Tibial artery (tissue), 4 donors: ENCODE measurements around the gene TMEM35B.
"Not testable (repeated sequence)": the region's sequence is repeated elsewhere in the genome, so short reads cannot be mapped to it uniquely, and the experiment has no call there.

ENCODE experiments used
- DNase-seq, 2 donors: peaks; one replicate each; pipeline ENCODE4 v3.0.0-alpha.2; 2019
- H3K27ac ChIP-seq, 2 donors: fragments of 200-600 bp; sonication (generic) in 1 of 2; 1 replicate in 1 of 2; 2 replicates in 1 of 2; pipeline ENCODE4 v1.5.1; 2018 to 2019; ENCODE audit warnings: mild to moderate bottlenecking in 1 of 2
- H3K27me3 ChIP-seq, 2 donors: fragments of 200-600 bp; sonication (generic) in 1 of 2; one replicate each; pipeline versions ENCODE4 v1.5.1 to v1.6.0; 2016 to 2019
- H3K36me3 ChIP-seq, 3 donors: fragments of 200-600 bp; sonication (generic) in 2 of 3; one replicate each; pipeline ENCODE4 v1.5.1; 2016 to 2019; ENCODE audit warnings: mild to moderate bottlenecking in 2 of 3
- H3K4me1 ChIP-seq, 4 donors: fragments of 200-600 bp; sonication (generic) in 2 of 4; 1 replicate in 3 of 4; 2 replicates in 1 of 4; pipeline ENCODE4 v1.5.1; 2016 to 2019
- H3K4me3 ChIP-seq, 2 donors: fragments of 200-600 bp; sonication (generic) in 1 of 2; 1 replicate in 1 of 2; 2 replicates in 1 of 2; pipeline ENCODE4 v1.5.1; 2018 to 2019; ENCODE audit warnings: mild to moderate bottlenecking in 2 of 2
- H3K9me3 ChIP-seq, 3 donors: fragments of 200-600 bp; sonication (generic) in 1 of 3; one replicate each; pipeline ENCODE4 v1.5.1; 2016 to 2019
- CTCF ChIP-seq, 2 experiments: fragments of 200-600 bp in 1 of 2; fragments of 450-650 bp in 1 of 2; IDR thresholded peaks; one replicate each; pipeline ENCODE4 v1.5.1; 2017 to 2019; ENCODE audit warnings: antibody characterized with exemption in 2 of 2, mild to moderate bottlenecking in 1 of 2, moderate library complexity in 1 of 2
- intact Hi-C: fragments of 100-400 bp; cut with DNase I; formaldehyde crosslinking; loops from one replicate; pipeline ENCODE4 v1.15.0; 2023; ENCODE audit warnings: low total_unique reads

TMEM35B gene

DNA sequence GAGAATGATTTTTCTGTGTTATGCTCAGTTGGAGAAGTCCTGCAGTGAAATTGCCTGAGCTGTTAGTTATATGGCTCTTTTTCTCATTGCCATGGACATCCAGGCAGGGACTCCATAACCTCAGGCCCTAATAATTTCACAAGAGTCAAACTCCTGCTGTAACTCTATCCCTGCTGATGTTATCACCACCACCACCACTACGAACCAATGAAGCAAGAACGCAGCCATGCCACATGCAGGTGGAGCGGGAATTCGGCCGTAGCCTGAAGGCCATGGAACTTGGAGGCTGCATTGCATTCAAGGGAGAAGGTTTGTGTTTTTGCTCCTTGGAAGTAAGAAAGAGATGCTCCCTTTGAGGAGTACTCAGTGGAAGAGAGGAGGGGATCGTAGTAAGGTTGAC, 38.9 kb downstream of the TMEM35B start:
- intact Hi-C loops: no loop called here
- Histone ChIP-seq H3K27ac (no peak overlapping the region), H3K4me3 (no peak overlapping the region), H3K9me3 (no peaks in the 10 kb centered on the region), H3K4me1 (no peaks in the 10 kb centered on the region), H3K36me3 (no peaks in the 10 kb centered on the region), H3K27me3 (no peaks in the 10 kb centered on the region)
- DNase-seq: no peak
- TF ChIP-seq CTCF (IDR thresholded peaks at IDR 0.05): no peak

DNA sequence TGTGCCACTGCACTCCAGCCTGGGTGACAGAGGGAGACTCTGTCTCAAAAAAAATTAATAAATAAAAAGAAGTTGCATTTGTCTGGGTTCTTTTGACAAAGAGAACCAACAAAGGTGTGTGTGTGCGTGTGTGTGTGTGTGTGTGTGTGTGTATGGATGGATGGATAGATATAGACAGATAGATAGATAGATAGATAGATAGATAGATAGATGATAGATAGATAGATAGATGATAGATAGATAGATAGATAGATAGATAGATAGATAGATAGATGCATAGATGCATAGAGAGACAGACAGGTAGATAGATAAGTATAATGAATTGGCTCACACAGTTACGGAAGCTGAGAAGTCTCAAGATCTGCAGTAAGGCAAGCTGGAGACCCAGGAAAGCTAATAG, 43.3 kb downstream of the TMEM35B start:
- H3K36me3 ChIP-seq, DNase-seq, H3K27me3 ChIP-seq, intact Hi-C loops, H3K4me3 ChIP-seq, H3K27ac ChIP-seq, H3K9me3 ChIP-seq, H3K4me1 ChIP-seq: not testable (repeated sequence)
